ENCODE results near the gene GRIN1. TPM values are rescaled to one million over a fixed set of nuclear protein-coding genes. Genes with fewer than 3 reads are reported as not detected.

The GRIN1 gene
- polyA plus RNA-seq, 3 donors, result 0.36 TPM; not detected in 2

DNA sequence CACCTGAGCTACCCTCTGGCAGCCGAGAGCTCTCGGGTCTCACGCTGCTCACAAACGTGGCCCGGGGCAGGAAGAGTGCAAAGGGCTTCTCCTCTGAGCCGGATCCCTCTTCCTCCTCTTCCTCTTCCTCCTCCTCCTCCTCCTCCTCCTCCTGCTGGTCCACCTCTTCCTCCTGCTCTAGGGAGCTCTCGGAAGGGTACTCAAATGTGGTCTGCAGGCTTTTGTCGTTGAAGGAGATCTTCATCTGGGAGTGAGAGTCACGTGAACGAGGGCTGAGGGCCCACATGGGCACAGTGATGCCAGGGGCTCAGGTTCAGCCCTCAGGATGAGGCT, 53.5 kb downstream of the GRIN1 start:
- DNase-seq, result no peak

DNA sequence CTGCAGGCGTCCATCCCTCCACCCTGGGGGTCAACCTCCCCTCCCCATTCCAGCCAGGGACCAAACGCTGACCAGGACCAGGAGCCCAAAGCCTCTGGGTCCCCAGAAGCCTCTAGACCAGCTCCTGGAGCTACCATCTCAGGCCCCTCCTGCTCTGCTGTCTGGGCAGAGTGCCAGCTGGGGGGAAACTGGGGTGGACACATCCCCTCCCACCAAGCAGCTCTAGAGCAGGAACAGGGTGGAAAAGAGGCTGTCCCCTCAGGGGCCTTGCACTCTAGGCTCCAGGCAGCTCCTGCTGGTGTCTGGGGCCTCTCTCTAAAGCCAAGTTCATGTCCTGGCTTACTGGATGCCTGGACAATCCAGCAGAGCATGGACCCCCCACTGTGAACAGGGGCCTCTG, 53.9 kb downstream of the GRIN1 start:
- DNase-seq, result no peak

DNA sequence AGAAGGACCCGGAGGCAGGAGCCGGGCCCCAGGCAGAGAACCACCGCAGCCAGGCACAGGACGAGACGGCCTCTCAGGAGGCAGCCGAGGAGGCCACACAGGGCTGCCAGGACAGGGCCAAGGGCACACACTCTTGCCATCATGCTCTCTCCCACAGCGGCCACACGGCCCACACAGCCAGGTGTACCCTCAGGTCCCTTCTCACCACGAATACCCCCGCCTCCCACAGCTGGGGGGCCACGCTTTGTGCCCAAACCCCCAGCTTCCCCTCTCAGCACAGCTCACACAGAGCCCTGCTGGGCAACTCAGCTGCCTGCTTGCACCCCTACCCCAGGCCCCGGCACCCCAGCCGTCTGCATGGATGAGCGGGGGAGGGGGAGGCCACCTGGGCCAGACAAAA, 54.8 kb downstream of the GRIN1 start:
- no peak for DNase-seq

DNA sequence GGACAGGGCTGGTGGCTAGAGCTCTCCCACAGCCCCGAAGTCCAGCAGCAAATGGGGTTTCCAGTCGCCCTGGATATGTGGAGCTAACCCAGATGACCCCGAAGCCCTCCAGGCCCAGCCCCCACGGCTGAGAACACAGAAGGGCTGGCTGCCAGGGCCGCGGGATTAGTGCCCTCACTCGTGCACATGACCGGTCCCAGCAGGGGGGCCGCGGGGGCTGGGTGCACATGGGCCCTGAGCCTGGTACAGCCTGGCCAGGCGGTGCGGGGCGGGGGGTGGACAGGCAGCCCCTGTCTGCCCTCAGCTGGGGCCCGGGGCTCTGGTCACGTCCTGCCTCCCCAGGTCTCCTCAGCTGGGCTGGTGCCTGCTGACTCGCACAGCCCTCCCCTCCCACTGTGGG, 55.4 kb downstream of the GRIN1 start:
- DNase-seq, result no peak

DNA sequence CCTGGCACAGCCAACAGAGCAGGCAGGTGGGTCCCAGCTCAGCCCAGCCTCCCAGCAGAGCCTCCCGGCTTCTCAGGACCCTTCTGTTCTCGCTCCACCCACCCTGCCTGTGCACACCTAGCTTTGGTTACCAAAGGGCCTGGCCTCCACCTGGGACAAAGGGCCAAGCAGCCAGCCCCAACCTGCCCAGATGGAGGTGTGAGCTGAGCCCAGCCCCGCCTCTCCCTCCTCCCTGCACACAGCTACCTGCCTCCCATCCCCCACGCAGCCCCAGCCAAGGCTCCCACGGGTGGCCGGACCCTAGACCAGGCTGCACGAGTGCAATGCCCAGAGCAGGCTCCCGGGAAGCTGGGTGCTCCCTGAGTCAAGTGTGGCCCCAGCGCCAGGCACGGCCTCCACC, 56.0 kb downstream of the GRIN1 start:
- DNase-seq, result no peak

DNA sequence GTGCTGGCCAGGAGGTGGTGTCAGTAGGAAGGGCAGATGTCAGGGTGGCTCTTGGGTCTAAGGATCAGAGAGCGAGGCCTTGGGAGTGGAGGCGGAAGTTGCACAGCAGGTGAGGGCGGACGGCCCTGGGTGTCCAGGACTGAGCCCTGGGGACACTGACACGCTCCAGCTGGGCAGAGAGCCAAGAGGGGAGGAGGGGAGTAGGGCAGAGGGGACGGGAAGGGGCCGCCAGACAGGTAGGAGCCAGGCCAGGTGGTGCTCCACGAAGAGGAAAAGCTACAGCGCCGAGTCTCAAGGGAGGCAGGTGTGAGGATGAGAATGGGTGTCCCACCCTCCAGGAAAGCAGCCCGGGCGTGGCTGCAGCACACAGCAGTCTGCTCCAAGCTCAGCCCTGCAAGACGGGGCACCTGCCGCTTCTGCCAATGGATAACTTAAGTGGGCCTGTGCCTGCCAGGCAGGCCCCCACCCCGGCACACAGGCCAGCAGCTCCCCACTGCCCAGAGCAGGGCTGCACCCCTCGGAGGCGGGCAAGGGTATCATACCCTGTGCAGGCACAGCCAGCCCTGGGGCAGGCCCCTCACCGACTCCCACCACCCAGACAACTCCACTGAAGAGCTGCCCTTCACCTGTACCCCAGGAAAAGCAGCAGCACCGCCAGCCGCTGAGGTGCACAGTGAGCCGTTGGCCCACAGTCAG, 56.7 kb downstream of the GRIN1 start:
- DNase-seq, result no peak

DNA sequence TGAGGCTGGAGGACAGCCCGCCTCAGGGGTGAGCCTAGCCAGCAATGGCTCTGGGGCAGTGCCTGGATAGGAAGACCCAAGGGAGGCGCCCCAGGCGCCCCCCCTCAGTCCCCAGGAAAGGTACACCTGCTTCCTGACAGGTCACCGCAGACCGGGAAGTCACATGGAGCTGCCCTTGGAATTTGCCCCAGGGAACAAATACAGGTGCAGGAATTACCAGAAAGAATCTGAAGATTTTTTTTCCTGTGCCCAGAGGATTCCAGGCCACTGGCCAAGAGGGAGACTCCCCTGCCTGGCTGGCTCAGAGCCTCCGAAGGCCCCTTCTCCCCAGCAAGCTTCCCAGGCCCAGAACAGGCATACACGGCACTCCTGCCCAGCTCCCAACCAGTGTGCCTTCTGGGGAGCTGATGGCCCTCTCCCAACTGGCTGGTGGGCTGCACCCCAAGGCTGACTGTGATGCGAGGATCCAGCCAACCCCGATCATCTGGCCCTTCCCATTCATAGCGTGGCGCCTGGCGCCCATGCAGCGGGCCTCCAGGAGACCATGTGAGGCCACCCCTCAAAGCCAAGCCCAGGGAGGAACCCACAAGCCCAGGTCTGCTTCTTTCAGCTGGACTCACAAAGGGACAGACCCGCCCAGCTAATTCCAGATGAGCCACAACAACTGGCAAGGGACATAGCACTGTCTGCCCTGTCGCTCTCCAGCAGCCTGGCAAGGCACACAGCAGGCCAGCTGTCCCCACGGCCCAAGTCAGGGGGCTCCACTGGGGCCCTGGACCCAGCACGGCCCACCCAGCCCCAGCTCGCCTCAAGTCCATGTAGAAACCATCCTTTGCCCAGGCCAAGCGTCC, 59.3 kb downstream of the GRIN1 start:
- DNase-seq, result no peak

DNA sequence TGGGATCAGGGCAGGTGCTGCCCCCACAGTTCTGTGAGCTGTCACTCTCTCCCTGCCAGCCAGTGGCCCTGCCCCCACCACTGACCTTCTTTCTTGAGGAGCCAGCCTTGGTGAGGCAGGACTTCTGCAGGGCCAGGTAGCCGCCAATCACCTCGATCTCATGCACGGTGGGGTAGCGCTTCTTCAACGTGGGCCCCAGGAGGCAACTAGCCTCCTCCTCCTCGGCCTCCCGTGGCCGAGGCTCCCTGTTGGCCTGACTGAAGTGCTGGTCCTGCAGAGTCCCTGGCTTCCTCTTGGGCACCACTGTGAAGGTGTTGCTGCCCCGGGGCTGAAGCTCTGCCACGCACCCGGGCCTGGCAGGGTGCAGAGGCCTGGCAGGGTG, 59.9 kb downstream of the GRIN1 start:
- no peak for DNase-seq

DNA sequence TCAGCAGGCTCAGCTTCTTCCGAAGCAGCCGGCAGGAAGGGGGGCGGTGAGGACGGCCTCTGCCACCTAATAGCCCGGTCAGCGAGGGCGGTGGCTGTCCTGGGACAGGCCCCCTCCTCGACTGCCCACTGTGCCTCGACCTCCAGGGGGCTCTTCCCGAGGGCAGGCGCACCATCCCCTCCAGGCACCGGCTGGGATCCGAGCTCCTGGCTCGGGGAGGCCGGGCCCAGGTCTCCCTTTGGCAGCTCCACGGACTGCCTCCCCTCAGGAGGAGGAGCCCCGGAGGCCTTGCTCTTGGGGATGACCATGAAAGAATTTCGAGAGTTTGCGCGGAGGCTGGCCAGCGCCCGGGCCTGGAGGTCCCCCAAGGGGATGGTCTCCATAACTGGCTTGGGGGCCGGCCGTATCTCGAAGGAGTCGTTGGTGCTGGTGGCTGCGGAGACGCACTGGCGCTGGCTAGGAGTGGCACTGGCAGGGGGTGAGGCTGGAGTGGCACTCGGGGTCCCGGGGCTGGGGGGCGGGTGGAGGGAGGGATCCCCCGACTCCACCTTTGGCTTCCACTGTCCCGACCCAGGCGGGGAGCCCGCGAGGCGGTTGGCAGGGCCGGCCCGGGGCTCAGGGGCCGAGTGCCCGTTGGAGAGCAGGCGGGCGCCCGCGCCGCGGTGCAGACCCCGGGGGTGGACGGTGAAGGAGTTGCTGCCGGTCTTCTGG, 60.6 kb downstream of the GRIN1 start:
- DNase-seq, result no peak

DNA sequence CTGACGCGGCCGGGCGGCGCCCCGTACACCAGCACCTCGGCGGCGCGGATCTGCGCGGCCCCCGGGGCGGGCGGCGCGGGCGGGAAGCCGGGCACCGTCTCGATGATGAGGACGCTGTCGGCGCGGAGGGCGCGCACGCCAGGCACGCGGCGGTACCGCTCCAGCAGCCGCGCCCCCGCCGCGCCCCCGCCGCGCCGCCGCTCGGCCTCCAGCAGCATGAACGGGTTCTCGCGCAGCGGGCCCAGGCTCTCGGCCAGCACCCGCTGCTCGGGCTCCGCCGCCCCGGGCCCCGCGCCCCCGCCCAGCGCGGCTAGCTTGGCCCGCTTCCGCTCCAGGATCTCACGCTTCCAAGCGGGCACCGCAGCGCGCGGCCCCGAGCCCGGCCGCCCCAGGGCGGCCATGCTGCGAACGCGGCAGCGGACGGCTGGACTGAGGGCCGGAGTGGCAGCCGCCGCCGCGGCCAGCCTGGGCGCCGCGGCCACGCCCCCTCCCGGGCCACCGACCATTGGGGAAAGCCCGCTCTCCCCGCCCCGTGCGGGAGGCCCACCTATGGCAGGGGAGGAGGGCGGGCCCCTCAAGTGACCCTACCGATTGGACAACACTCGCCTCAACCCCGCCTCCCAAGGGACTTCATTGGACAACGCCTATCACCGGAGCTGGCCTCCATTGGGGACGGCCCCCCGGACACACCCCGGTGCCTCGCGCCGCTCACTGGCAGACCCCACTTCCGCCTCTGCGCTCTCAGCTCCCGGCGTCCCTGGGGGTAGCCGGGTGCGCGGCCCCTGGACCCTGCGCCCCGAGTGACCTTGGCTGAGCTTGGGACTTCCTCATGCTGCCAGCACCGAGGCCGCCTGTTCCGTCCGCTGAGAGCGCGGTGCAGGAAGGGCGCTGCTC, 61.6 kb downstream of the GRIN1 start, which contains the start of gene TPRN:
TPRN (minus strand) TSS at position 431 of the 894 bp plus-strand sequence; CDS start at position 401, 30 bp downstream.
- DNase-seq, result peak; percentile 99

DNA sequence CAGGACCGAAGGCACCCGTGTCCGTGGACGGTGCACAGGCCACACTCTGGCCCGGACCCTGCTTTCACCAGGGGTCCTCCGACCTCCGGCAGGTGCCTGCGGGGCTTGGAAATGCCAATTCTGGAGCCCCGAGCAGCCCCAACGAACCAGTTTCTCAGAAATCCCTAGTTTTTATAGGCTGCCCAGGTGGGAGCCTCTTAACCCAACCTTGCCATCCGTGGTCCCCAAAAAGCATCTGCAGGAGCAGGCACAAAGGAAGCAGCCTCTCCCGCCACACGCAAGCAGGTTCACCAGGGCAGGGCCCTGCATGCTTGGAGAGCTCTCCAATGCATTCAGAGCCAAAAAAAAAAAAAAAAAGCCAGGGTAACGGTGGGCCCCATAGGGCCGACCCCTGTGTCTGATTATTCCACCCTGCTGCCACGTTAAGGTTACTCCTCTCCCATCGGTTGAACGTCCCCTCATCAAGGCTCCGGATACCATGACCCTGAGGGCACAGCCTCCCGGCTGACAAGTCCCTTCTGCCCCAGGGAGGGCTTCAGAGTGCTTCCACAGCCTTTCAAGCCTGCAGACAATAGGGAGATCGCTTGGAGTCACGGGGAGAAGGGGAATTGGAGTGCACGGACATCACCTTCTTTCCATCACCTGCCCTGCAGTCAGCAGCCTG, 62.4 kb downstream of the GRIN1 start:
- no peak for DNase-seq

DNA sequence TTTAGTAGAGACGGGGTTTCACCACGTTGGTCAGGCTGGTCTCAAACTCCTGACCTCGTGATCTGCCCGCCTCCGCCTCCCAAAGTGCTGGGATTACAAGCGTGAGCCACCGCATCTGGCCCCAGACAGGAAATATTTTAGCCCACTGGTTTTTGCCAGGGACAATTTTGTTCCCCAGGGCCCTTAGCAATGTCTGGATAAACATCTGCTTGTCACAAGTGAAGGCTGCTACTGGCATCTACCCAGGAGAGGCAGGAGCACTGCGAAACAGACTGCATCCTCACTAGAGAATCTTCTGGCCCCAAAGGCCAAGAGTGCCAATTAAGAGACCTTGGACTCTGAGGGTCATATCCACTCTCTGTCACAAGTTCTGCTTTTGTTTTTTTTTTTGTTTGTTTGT, 64.0 kb downstream of the GRIN1 start:
- DNase-seq, result no peak

DNA sequence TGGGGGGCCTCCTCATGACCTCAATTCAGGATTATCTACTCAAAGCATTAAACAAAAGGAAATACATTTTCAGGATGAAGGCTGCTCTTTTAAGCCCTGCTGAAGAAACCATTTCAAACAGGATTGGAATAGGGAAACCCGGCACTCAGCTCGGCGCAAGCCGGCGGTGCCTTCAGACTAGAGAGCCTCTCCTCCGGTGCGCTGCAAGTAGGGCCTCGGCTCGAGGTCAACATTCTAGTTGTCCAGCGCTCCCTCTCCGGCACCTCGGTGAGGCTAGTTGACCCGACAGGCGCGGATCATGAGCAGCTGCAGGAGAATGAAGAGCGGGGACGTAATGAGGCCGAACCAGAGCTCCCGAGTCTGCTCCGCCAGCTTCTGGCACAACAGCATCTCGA, 65.8 kb downstream of the GRIN1 start:
- DNase-seq, result no peak

DNA sequence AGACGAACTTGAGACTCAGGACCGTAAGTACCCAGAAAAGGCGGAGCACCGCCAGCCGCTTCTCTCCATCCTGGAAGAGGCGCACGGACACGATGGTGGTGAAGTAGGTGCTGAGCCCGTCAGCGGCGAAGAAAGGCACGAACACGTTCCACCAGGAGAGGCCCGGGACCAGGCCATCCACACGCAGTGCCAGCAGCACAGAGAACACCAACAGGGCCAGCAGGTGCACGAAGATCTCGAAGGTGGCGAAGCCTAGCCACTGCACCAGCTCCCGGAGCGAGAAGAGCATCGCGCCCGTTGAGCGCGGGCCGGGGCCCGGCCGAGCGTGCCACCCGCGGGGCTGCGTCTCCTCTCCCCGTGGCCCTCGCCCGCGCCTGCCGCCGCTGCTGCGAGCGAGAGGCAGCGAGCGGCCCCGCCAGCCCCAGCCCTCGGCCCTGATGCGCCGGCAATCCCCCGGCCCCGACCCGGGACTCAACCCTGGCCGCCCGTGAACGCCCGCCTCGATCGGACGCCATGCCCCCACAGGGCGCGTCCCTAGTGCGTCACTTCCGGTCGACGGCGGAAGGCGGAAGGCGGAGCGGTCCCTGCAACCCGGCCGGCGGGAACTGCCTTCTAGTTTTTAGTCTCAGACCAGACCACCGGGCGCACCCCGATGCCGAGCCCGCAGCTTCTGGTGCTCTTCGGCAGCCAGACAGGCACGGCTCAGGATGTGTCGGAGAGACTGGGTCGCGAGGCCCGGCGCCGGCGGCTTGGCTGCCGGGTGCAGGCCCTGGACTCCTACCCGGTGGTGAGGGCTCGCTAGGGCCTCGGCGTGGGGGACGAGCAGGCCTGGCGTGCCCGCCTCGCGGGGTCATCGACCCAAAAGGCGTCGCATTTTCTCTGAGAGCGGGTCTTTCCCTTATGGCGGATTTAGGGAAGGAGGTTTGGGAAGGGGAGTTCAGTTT, 66.4 kb downstream of the GRIN1 start, which contains the start of the genes NDOR1 and TMEM203:
NDOR1 (plus strand) TSS at position 575 of the 944 bp plus-strand sequence; CDS start at position 653, 78 bp downstream.
TMEM203 (minus strand) TSS at position 523 of the 944 bp plus-strand sequence; CDS start at position 289, 234 bp downstream.
- DNase-seq, result peak; percentile 90

DNA sequence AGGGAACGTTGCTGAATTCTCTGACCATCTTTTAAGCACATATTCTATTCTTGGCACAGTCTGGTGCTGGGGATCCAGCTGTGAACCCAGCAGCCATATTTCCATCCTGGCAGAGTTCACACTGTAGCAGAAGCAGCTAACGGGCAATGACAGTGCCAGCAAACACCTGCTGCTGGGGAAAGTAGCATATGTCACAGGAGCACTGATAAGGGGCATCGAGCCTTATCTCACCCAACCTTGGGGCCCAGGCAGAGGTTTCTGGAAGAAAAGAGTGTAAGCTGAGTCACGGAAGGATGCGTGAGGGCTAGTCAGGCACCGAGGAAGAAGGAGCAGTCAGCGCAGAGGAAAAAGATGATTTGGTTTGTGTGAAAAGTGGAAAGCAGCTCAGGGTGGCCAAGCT, 67.6 kb downstream of the GRIN1 start:
- DNase-seq, result no peak

DNA sequence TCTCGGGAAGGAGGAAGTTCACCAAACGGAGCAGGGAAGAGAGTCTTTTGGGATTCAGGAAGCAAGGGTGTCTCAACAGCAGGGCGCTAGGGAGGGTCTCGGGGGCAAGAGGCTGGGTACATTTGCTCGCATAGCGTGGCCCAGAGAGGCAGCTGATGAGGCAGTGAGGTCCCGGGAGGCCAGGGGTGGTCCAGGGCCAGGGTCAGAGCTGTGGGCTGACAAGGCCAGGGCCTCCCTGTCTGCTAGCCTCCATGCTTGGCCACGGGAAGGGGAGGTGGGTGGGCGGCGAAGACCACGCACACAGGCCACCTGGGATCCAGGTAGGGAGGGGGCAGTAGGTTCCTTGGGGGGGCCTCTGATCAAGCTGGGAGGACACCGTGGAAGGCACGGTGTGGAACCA, 72.6 kb downstream of the GRIN1 start:
- no peak for DNase-seq

DNA sequence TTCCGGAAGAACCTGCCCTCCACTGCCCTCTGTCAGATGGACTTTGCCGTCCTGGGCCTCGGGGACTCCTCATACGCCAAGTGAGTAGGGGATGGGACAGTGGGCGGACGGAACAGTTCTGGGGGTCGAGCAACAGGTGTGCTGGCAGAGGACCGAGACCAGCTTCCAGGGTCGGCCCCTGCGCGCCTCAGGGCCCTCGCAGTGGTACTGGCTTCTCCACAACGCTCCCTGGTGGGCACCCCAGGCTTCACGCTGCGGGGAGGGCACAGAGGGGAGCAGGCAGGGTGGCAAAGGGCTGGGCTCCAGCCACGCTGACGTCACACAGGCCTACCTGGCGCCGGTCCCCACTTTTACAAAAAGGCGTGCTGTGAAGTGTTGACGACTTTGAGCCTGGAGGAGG, 73.6 kb downstream of the GRIN1 start:
- DNase-seq, result no peak

DNA sequence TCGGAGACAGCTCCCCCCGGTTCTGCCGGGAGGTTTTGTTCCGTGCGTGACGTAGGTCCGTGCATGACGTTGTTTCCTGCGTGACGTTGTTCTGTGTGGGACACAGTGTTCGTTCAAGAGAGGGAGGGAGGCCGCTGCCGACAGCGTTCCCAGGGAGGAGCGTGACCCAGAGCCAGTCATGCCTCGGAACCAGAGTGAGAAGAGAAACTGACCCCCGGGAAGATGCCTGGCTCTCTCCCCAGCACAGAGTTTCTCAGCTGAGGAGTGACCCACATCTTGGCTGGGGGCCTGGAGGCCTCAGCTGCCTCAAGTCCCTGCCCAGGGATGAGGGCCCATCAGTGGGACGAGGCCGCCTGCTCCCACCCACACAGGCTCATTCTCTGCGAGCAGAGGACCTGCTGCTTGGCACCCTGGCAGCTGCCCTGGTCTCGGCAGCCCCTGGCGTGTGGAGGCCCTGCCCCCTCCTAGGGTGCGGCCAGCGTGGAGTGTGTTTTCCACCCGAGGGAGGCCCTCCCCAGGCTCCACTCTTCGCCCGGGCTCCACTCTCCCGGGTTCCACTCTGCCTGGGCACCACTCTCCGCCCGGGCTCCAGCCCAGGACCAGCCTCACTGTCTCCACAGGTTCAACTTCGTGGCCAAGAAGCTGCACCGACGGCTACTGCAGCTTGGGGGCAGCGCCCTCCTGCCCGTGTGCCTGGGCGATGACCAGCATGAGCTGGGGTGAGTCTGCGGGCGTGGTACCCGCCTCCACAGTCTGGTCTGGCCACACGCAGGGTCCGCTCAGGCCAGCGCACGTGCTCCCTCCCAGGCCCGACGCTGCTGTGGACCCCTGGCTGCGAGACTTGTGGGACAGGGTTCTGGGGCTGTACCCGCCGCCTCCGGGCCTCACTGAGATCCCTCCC, 74.5 kb downstream of the GRIN1 start:
- DNase-seq, result no peak

DNA sequence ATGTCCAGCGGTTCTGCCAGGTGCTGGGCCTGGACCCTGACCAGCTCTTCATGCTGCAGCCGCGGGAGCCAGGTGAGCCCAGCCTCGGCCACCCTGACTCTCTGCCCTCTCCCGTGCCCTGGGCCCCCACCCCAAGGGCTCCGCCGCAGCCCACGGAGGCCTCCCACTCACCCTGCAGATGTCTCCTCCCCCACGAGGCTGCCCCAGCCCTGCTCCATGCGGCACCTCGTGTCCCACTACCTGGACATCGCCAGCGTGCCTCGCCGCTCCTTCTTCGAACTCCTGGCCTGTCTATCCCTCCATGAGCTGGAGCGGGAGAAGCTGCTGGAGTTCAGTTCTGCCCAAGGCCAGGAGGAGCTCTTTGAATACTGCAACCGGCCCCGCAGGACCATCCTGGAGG, 75.7 kb downstream of the GRIN1 start:
- DNase-seq, result no peak

All from renal pelvis (tissue), 4 donors.